ENCODE measurements around the gene SCNM1.
A peak's percentile ranks its signal among the peaks of the same experiment; 100 is the strongest.

The SCNM1 gene

DNA sequence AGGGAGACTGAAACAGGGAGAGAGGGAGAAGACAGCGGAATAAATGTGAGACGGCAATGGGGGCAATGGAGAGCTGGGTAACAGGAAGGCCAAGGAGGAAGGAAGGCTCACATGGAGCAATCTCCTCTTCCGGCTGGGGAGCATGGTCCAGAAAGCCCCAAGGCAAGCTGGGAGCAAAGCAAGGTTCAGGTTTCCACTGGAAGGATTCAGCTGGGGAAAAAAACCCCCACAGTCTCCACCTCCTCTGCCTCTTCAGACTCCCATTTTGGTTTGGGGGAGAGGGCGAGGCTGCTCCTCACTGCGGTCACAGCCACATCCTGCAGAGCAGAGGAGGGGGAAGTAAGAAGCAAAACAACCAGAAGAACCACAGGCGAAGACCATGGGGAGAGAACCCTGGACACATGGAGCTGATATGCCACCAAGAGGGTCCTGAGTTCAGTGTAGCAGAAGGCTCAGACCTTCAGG lies 8.8 kb upstream of the SCNM1 start:
- TF ChIP-seq MYC (IDR thresholded peaks at IDR 0.05; ENCODE audit: low read depth, low read length) = peak; percentile 94
- TF ChIP-seq, protein P1, sequence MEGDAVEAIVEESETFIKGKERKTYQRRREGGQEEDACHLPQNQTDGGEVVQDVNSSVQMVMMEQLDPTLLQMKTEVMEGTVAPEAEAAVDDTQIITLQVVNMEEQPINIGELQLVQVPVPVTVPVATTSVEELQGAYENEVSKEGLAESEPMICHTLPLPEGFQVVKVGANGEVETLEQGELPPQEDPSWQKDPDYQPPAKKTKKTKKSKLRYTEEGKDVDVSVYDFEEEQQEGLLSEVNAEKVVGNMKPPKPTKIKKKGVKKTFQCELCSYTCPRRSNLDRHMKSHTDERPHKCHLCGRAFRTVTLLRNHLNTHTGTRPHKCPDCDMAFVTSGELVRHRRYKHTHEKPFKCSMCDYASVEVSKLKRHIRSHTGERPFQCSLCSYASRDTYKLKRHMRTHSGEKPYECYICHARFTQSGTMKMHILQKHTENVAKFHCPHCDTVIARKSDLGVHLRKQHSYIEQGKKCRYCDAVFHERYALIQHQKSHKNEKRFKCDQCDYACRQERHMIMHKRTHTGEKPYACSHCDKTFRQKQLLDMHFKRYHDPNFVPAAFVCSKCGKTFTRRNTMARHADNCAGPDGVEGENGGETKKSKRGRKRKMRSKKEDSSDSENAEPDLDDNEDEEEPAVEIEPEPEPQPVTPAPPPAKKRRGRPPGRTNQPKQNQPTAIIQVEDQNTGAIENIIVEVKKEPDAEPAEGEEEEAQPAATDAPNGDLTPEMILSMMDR (IDR thresholded peaks at IDR 0.05; ENCODE audit: low read depth, low read length) = no peak
- TF ChIP-seq, protein P2, sequence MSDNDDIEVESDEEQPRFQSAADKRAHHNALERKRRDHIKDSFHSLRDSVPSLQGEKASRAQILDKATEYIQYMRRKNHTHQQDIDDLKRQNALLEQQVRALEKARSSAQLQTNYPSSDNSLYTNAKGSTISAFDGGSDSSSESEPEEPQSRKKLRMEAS (IDR thresholded peaks at IDR 0.05; ENCODE audit: low read depth, low read length) = peak; percentile 71
- peak; percentile 48 for TF ChIP-seq POLR2A (IDR thresholded peaks at IDR 0.05; ENCODE audit: extremely low read depth, insufficient read length)
- peak overlapping the region; percentile 93 for H3K4me3 ChIP-seq (ENCODE audit: low read depth, low read length)
- peak; percentile 96 for DNase-seq (ENCODE audit: low read depth)

DNA sequence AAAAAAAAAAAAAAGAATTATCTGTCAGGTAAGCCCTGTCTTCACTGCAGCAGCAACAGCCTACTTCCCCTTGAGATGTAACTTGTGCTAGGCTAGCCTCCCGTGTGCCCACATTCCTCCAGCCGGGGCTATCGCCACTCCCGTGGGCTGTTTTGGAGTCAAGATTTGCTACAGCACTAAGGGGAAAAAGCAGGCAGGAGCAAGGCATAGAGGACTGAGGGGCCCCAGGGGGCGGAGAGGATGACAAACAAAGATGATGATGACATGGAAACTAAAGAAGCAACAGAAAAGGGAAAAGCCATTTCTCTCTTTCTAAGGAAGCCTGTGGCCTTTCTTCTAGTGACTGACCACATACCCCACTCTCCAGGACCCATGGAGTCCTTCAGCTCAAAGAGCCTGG lies 7.6 kb upstream of the SCNM1 start:
- H3K4me3 ChIP-seq (ENCODE audit: low read depth, low read length) = peak overlapping the region; percentile 43
- peak; percentile 64 for DNase-seq (ENCODE audit: low read depth)

DNA sequence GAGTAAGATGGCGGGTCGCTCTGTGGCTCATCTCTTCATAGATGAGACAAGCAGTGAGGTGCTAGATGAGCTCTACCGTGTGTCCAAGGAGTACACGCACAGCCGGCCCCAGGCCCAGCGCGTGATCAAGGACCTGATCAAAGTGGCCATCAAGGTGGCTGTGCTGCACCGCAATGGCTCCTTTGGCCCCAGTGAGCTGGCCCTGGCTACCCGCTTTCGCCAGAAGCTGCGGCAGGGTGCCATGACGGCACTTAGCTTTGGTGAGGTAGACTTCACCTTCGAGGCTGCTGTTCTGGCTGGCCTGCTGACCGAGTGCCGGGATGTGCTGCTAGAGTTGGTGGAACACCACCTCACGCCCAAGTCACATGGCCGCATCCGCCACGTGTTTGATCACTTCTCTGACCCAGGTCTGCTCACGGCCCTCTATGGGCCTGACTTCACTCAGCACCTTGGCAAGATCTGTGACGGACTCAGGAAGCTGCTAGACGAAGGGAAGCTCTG lies 7.1 kb upstream of the SCNM1 start:
- TF ChIP-seq POLR2A (IDR thresholded peaks at IDR 0.05; ENCODE audit: extremely low read depth, insufficient read length) (no peak), MYC (IDR thresholded peaks at IDR 0.05; ENCODE audit: low read depth, low read length) (no peak)
- TF ChIP-seq, protein P2 (IDR thresholded peaks at IDR 0.05; ENCODE audit: low read depth, low read length) = no peak
- TF ChIP-seq, protein P1 (IDR thresholded peaks at IDR 0.05; ENCODE audit: low read depth, low read length) = no peak
- DNase-seq (ENCODE audit: low read depth) = peak; percentile 66
- H3K4me3 ChIP-seq (ENCODE audit: low read depth, low read length) = peak overlapping the region; percentile 43

More for the DNA sequence above, 7.6 kb upstream of the SCNM1 start:
- TF ChIP-seq MYC (IDR thresholded peaks at IDR 0.05; ENCODE audit: low read depth, low read length) = no peak
- TF ChIP-seq, protein P1 (IDR thresholded peaks at IDR 0.05; ENCODE audit: low read depth, low read length) = no peak
- TF ChIP-seq, protein P2 (IDR thresholded peaks at IDR 0.05; ENCODE audit: low read depth, low read length) = no peak
- no peak for TF ChIP-seq POLR2A (IDR thresholded peaks at IDR 0.05; ENCODE audit: extremely low read depth, insufficient read length)

DNA sequence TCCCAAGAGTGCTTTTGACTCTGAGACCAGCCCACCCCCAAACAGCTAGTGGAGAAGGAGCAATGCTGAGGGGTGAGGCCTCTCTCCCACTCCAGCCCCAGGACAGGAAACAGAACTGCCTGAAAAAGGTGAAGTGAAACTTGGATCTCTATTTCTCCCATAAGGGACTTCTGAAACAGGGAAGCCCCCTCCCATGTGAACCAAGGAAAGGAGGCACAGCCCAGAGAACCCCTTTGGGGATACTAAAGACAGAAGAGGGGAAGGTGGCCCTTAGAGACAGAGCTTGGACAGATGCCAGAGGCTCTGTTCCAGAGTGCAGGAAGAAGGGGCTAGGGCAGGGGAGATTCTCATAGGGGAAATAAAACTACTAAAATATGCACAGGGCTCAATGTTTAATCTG lies 6.6 kb upstream of the SCNM1 start:
- TF ChIP-seq POLR2A (IDR thresholded peaks at IDR 0.05; ENCODE audit: extremely low read depth, insufficient read length) (no peak), MYC (IDR thresholded peaks at IDR 0.05; ENCODE audit: low read depth, low read length) (no peak)
- TF ChIP-seq, protein P1 (IDR thresholded peaks at IDR 0.05; ENCODE audit: low read depth, low read length) = no peak
- TF ChIP-seq, protein P2 (IDR thresholded peaks at IDR 0.05; ENCODE audit: low read depth, low read length) = no peak
- DNase-seq (ENCODE audit: low read depth) = peak; percentile 77
- peak overlapping the region; percentile 43 for H3K4me3 ChIP-seq (ENCODE audit: low read depth, low read length)

DNA sequence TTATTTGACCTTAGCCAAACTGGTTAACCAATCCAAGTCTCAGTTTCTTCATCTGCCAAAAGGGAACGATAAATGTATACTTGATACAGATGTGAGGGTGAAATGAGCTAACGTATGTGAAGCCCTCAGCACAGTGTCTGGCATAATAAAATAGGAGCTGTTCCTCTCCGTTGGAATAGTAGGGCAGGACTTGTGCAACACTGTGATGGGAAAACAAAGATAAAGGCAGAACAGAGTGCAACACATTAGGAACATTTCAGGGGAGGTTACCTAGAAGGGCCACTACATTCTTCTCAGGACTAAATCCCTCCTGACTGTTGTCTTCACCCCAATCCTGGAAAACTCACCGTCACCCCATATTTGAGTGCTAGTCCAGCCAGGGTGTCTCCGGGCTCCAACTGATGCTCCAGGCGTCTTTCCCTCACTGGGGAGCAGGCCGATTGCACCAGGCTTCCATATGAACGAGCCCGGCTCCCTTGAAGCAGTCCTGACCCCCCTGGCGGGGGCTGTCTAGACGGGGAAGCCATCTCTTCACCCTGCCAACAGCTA lies 1.1 kb upstream of the SCNM1 start:
- no peak for DNase-seq (ENCODE audit: low read depth)
- H3K4me3 ChIP-seq (ENCODE audit: low read depth, low read length) = peak overlapping the region; percentile 100
- TF ChIP-seq, protein P1 (IDR thresholded peaks at IDR 0.05; ENCODE audit: low read depth, low read length) = no peak
- TF ChIP-seq MYC (IDR thresholded peaks at IDR 0.05; ENCODE audit: low read depth, low read length) (no peak), POLR2A (IDR thresholded peaks at IDR 0.05; ENCODE audit: extremely low read depth, insufficient read length) (no peak)
- TF ChIP-seq, protein P2 (IDR thresholded peaks at IDR 0.05; ENCODE audit: low read depth, low read length) = no peak

Measured in NB4 (cell line).